Measurements from ENCODE around the gene HEXIM2. TPM values are rescaled to one million over a fixed set of nuclear protein-coding genes. Genes with fewer than 3 reads are reported as not detected.

Gene HEXIM2
- total RNA-seq, 1 experiment from 2014 or later = 11.9 TPM

GRCh38 chr17:45138911-45139532 is 22.7 kb upstream of the HEXIM2 start (continued):
- TF ChIP-seq ZSCAN18 (CRISPR knock-in tag; IDR thresholded peaks at IDR 0.05) (no peak), FOXP1 (CRISPR knock-in tag; IDR thresholded peaks at IDR 0.05; ENCODE audit: borderline replicate concordance) (no peak), FOXP4 (CRISPR knock-in tag; IDR thresholded peaks at IDR 0.05) (no peak), ZBTB43 (CRISPR knock-in tag; IDR thresholded peaks at IDR 0.05) (no peak), SMAD4 (CRISPR knock-in tag; IDR thresholded peaks at IDR 0.05) (no peak), E2F4 (CRISPR knock-in tag; IDR thresholded peaks at IDR 0.05; ENCODE audit: borderline replicate concordance, low read depth) (no peak), USF2 (CRISPR knock-in tag; IDR thresholded peaks at IDR 0.05) (no peak), MAX (CRISPR knock-in tag; IDR thresholded peaks at IDR 0.05) (no peak)

- no peak for TF ChIP-seq FOXJ3 (CRISPR knock-in tag; IDR thresholded peaks at IDR 0.05; ENCODE audit: borderline replicate concordance)
- TF ChIP-seq STAT6 (CRISPR knock-in tag; conservative IDR thresholded peaks at IDR 0.05; ENCODE audit: low read depth) = no peak
- TF ChIP-seq ATF1 (CRISPR knock-in tag; IDR thresholded peaks at IDR 0.05) = no peak
- no peak for TF ChIP-seq EMX1 (CRISPR knock-in tag; IDR thresholded peaks at IDR 0.05)
- TF ChIP-seq ZBTB21 (CRISPR knock-in tag; IDR thresholded peaks at IDR 0.05; ENCODE audit: borderline replicate concordance) = no peak
- Mint-ChIP-seq H3K27me3 (ENCODE audit: low read depth) (no peaks in the 10 kb centered on the region; the same call in 1 of the 2 replicates), H3K4me3 (no peak overlapping the region), H3K27ac (no peak overlapping the region), H3K9me3 (no peaks in the 10 kb centered on the region), H3K4me1 (peaks cover 14% of the 10 kb centered on the region), H3K36me3 (peaks cover 3% of the 10 kb centered on the region; the same call in 1 of the 2 replicates)
- ATAC-seq (no peak), DNase-seq (ENCODE audit: low spot score) (no peak)
- ChIA-PET CTCF (interaction anchor here (0.6 to 1.4 kb wide), 4 partner anchors 10 to 171 kb away, joined by 3 to 10 read pairs (median 6); partner anchors contain the start of genes C1QL1 and HEXIM1), POLR2A (interaction anchor here (0.8 kb wide), 1 partner anchor 9 kb away, joined by 5 read pairs; the partner anchor contains the start of gene HEXIM1)
Measured at GRCh38 chr17:45139533-45139920, 22.1 kb upstream of the HEXIM2 start.

Data from WTC11 (cell line).